ENCODE data around the gene SMARCD1.

GRCh38 chr12:50090391-50090790 lies 5.2 kb downstream of the SMARCD1 start:
- TF ChIP-seq EZH2 (optimal IDR thresholded peaks at IDR 0.05; ENCODE audit: low read depth, low read length) (no peak), CTCF (IDR thresholded peaks at IDR 0.05; ENCODE audit: low read length) (no peak), EZH2phosphoT487 (IDR thresholded peaks at IDR 0.05; ENCODE audit: low read length) (no peak)

Measured in MM.1S (cell line).